Measurements from ENCODE around the gene RPH3AL.
"Not testable (repeated sequence)": the region's sequence is repeated elsewhere in the genome, so short reads cannot be mapped to it uniquely, and the experiment has no call there.

Gene RPH3AL

GRCh38 chr17:246851-247421, 105.7 kb downstream of the RPH3AL start:
- no peak for TF ChIP-seq CTCF (IDR thresholded peaks at IDR 0.05; ENCODE audit: extremely low read depth, missing control alignments)
- DNase-seq (ENCODE audit: low spot score), result no peak

GRCh38 chr17:246226-246625, 106.4 kb downstream of the RPH3AL start:
- no peak for TF ChIP-seq CTCF (IDR thresholded peaks at IDR 0.05; ENCODE audit: extremely low read depth, missing control alignments)
- DNase-seq (ENCODE audit: low spot score), result no peak

- no peak for DNase-seq (ENCODE audit: low spot score)
- no peak for TF ChIP-seq CTCF (IDR thresholded peaks at IDR 0.05; ENCODE audit: extremely low read depth, missing control alignments)
Observed at GRCh38 chr17:245611-246010, 107.0 kb downstream of the RPH3AL start.

DNA sequence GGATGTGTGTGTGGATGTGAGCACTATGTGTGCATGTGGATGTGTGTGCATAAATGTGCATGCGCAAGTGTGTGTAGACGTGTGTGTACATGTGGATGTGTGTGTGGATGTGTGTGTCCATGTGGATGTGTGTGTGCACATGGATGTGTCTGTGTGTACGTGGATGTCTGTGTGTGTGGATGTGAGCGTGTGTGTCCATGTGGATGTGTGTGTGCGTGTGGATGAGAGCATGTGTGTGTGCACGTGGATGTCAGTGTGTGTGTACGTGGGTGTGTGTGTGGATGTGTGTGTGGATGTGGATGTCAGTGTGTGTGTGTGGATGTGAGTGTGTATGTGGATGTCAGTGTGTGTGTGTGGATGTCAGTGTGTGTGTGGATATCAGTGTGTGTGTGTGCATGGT, 107.6 kb downstream of the RPH3AL start:
- TF ChIP-seq CTCF (IDR thresholded peaks at IDR 0.05; ENCODE audit: extremely low read depth, missing control alignments), result no peak
- DNase-seq (ENCODE audit: low spot score), result no peak

DNA sequence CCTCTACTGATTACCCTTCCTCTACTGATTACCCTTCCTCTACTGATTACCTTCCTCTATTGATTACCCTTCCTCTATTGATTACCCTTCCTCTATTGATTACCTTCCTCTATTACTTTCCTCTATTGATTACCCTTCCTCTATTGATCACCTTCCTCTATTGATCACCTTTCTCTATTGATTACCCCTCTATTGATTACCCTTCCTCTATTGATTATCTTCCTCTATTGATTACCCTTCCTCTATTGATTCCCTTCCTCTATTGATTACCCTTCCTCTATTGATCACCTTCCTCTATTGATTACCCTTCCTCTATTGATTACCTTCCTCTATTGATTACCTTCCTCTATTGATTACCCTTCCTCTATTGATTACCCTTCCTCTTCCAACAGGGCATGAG, 108.7 kb downstream of the RPH3AL start:
- DNase-seq (ENCODE audit: low spot score), result not testable (repeated sequence)

GRCh38 chr17:238964-239259, 113.7 kb downstream of the RPH3AL start:
- TF ChIP-seq CTCF (IDR thresholded peaks at IDR 0.05; ENCODE audit: extremely low read depth, missing control alignments), result no peak
- DNase-seq (ENCODE audit: low spot score), result no peak

GRCh38 chr17:238071-238963, 114.3 kb downstream of the RPH3AL start:
- no peak for TF ChIP-seq CTCF (IDR thresholded peaks at IDR 0.05; ENCODE audit: extremely low read depth, missing control alignments)
- no peak for DNase-seq (ENCODE audit: low spot score)

Data from GM20000 (cell line).